Duodenal mucosa (tissue), 2 donors: ENCODE data around the gene SLC1A4.
"Not testable (repeated sequence)": the region's sequence is repeated elsewhere in the genome, so short reads cannot be mapped to it uniquely, and the experiment has no call there.

Experiments
- H3K27ac ChIP-seq: one replicate; pipeline ENCODE4 v1.7.0; 2013; ENCODE audit warnings: low read depth, low read length
- H3K27me3 ChIP-seq, 2 donors: one replicate each; pipeline ENCODE4 v1.7.0; 2013; ENCODE audit warnings: low read length in 2 of 2, control low read depth in 1 of 2; ENCODE audit not compliant: insufficient read depth in 2 of 2, control insufficient read depth in 1 of 2
- H3K36me3 ChIP-seq, 2 donors: one replicate each; pipeline ENCODE4 v1.7.0; 2013; ENCODE audit warnings: low read length in 2 of 2, control low read depth in 1 of 2; ENCODE audit not compliant: insufficient read depth in 2 of 2, control insufficient read depth in 1 of 2
- H3K4me1 ChIP-seq, 2 donors: one replicate each; pipeline ENCODE4 v1.7.0; 2013; ENCODE audit warnings: low read length in 2 of 2, control low read depth in 1 of 2; ENCODE audit not compliant: insufficient read depth in 2 of 2, control insufficient read depth in 1 of 2
- H3K4me3 ChIP-seq, 2 donors: one replicate each; pipeline ENCODE4 v1.7.0; 2013; ENCODE audit warnings: low read length in 2 of 2, low read depth in 1 of 2
- H3K9ac ChIP-seq, 2 donors: one replicate each; pipeline ENCODE4 v1.7.0; 2013; ENCODE audit warnings: low read length in 2 of 2, low read depth in 1 of 2
- H3K9me3 ChIP-seq, 2 donors: one replicate each; pipeline ENCODE4 v1.7.0; 2013; ENCODE audit warnings: low read length in 2 of 2, control low read depth in 1 of 2; ENCODE audit not compliant: control insufficient read depth in 1 of 2

Gene SLC1A4

DNA sequence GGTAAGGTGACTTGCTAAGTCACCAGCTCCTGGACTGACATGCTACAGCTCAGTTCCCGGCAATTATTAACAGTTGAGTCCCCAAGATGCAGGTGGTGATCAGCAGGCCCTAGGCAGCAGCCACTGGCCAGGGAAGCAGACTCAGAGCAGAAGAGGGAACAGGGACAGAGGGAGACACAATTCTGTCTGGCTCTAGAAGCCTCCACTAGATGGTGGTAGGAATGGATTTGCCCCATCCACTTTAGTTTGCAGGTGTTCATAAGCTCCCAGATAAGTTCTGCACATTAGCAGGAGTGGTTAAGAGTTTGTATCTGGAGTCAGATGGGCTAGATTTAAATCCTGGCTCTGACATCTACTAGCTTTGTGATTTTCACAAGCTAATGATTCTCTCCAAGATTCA is 25.5 kb upstream of the SLC1A4 start:
- Histone ChIP-seq H3K4me1 (peaks cover 0 to 14% of the 10 kb centered on the region in 2 donors), H3K9ac (no peak overlapping the region), H3K9me3 (no peaks in the 10 kb centered on the region), H3K36me3 (no peaks in the 10 kb centered on the region), H3K4me3 (no peak overlapping the region), H3K27ac (no peak overlapping the region), H3K27me3 (no peaks in the 10 kb centered on the region)

DNA sequence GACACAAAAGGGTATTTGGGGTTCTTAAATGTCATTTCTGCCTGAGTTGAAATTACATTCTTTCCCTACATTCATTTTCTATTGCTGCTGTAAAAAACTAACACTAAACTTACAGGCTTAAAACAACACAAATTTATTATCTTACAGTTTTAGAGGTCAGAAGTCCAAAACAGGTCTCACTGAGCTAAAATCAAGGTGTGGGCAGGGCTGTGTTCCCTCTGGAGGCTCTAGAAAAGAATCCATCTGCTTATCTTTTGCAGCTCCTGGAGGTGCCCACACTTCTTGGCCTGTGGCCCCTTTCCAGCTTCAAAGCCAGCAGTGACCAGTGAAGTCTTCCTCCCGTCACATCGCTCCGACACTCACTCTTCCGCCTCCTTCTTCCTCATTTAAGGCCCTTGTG is 23.2 kb upstream of the SLC1A4 start:
- no peaks in the 10 kb centered on the region for H3K36me3 ChIP-seq
- no peak overlapping the region for H3K4me3 ChIP-seq
- H3K4me1 ChIP-seq = peaks cover 0 to 14% of the 10 kb centered on the region in 2 donors
- H3K9ac ChIP-seq = no peak overlapping the region
- no peaks in the 10 kb centered on the region for H3K27me3 ChIP-seq
- no peaks in the 10 kb centered on the region for H3K9me3 ChIP-seq
- no peak overlapping the region for H3K27ac ChIP-seq

DNA sequence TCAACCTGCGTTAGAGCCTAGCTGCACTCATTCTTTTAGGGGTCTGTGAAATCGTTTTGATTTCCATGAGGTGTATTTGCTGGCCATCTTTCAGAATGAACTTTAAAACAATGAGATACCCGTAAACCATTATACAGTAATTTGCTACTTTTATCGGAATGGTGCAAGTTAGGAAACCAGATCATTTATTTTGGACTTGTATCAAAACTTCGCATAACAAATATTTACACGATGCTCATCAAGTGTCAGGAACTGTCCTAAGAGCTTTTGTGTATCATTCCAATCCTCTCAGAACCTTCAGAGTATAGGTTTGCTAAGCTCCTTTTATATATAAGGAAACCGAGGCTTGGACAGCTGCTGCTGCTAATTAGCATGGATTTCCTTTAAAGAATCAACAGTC is 22.4 kb upstream of the SLC1A4 start:
- H3K9me3 ChIP-seq = no peaks in the 10 kb centered on the region
- H3K27ac ChIP-seq = no peak overlapping the region
- H3K36me3 ChIP-seq = no peaks in the 10 kb centered on the region
- H3K4me1 ChIP-seq = peaks cover 0 to 14% of the 10 kb centered on the region in 2 donors
- H3K27me3 ChIP-seq = no peaks in the 10 kb centered on the region
- no peak overlapping the region for H3K9ac ChIP-seq
- H3K4me3 ChIP-seq = no peak overlapping the region

- H3K4me1 ChIP-seq = peaks cover 0 to 14% of the 10 kb centered on the region in 2 donors
- no peaks in the 10 kb centered on the region for H3K9me3 ChIP-seq
- no peaks in the 10 kb centered on the region for H3K36me3 ChIP-seq
- H3K9ac ChIP-seq = no peak overlapping the region
- no peaks in the 10 kb centered on the region for H3K27me3 ChIP-seq
- no peak overlapping the region for H3K27ac ChIP-seq
- no peak overlapping the region for H3K4me3 ChIP-seq
Measured at GRCh38 chr2:64967601-64968000, 21.6 kb upstream of the SLC1A4 start.

- H3K9ac ChIP-seq, H3K4me3 ChIP-seq, H3K27ac ChIP-seq, H3K36me3 ChIP-seq, H3K9me3 ChIP-seq, H3K27me3 ChIP-seq: not testable (repeated sequence)
- peaks cover 0 to 14% of the 10 kb centered on the region in 2 donors for H3K4me1 ChIP-seq
Measured at GRCh38 chr2:64969086-64969485, 20.1 kb upstream of the SLC1A4 start.

GRCh38 chr2:64970495-64970894 is 18.7 kb upstream of the SLC1A4 start:
- Histone ChIP-seq H3K4me3 (no peak overlapping the region), H3K36me3 (no peaks in the 10 kb centered on the region), H3K27me3 (no peaks in the 10 kb centered on the region), H3K9ac (no peak overlapping the region), H3K4me1 (peaks cover 0 to 14% of the 10 kb centered on the region in 2 donors), H3K27ac (no peak overlapping the region), H3K9me3 (no peaks in the 10 kb centered on the region)

DNA sequence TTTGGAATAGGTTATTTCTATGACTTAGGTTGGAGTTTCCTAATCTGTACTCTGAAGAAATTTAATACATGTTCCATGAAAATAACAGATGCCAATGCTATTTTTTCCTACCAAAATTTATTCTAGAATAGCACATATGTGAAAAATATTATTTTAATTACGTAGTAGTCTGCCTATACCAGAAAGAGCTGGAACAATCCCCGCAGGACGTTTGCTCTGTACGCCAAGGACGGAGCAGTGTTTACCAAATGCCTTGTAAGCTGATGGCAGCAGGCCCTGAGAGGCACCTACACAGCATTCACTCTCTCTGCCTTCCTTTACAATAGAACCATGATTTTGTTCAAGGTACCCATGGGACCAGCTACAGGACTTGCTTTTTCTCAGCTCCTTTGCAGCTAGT is 16.8 kb upstream of the SLC1A4 start:
- no peaks in the 10 kb centered on the region for H3K9me3 ChIP-seq
- H3K27me3 ChIP-seq = no peaks in the 10 kb centered on the region
- no peak overlapping the region for H3K27ac ChIP-seq
- H3K36me3 ChIP-seq = no peaks in the 10 kb centered on the region
- H3K9ac ChIP-seq = no peak overlapping the region
- H3K4me3 ChIP-seq = no peak overlapping the region
- H3K4me1 ChIP-seq = peaks cover 0 to 8% of the 10 kb centered on the region in 2 donors

GRCh38 chr2:64972876-64973275 is 16.3 kb upstream of the SLC1A4 start:
- Histone ChIP-seq H3K4me3 (no peak overlapping the region), H3K4me1 (peaks cover 0 to 4% of the 10 kb centered on the region in 2 donors), H3K9me3 (no peaks in the 10 kb centered on the region), H3K27ac (no peak overlapping the region), H3K27me3 (no peaks in the 10 kb centered on the region), H3K36me3 (no peaks in the 10 kb centered on the region), H3K9ac (no peak overlapping the region)

GRCh38 chr2:64975232-64975821 is 13.9 kb upstream of the SLC1A4 start:
- Histone ChIP-seq H3K27ac (no peak overlapping the region), H3K9ac (no peak overlapping the region), H3K36me3 (no peaks in the 10 kb centered on the region), H3K4me3 (no peak overlapping the region), H3K4me1 (no peaks in the 10 kb centered on the region), H3K27me3 (no peaks in the 10 kb centered on the region), H3K9me3 (no peaks in the 10 kb centered on the region)

DNA sequence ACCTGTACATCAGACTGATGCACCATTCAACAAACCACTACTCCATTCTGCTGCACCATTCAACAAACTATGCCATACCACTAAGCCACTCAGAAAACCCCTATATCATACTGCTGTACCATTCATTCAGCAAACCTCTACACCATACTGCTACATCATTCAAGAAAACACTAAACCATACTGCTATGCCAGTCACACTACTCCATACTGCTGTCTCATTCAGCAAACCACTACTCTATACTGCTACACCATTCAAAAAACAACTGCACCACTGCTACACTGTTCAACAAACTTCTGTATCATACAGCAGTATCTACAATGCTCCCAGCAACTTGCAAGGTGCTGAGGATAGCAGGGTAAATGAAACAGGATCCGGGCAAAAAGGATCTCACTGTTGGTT is 12.9 kb upstream of the SLC1A4 start:
- Histone ChIP-seq H3K27me3 (no peaks in the 10 kb centered on the region), H3K4me1 (no peaks in the 10 kb centered on the region), H3K9me3 (no peaks in the 10 kb centered on the region), H3K27ac (no peak overlapping the region), H3K36me3 (no peaks in the 10 kb centered on the region), H3K9ac (no peak overlapping the region), H3K4me3 (no peak overlapping the region)
